Neural crest cell (in vitro differentiated cells): ENCODE measurements around the gene DLGAP4. TPM values are rescaled to one million over a fixed set of nuclear protein-coding genes. Genes with fewer than 3 reads are reported as not detected.
A peak's percentile ranks its signal among the peaks of the same experiment; 100 is the strongest.

ENCODE experiments used
- DNase-seq: peaks from one replicate; pipeline ENCODE4 v3.0.0; 2021; ENCODE audit warnings: low read depth, mixed read lengths, low spot score
- H3K27ac Mint-ChIP-seq: one replicate; pipeline ENCODE4 v1.8.0; 2021; ENCODE audit warnings: mild to moderate bottlenecking, mixed read lengths; ENCODE audit not compliant: unreplicated experiment
- H3K27me3 Mint-ChIP-seq: 2 replicates; pipeline ENCODE4 v1.8.0; 2021; ENCODE audit warnings: low read depth, mild to moderate bottlenecking, mixed read lengths
- H3K36me3 Mint-ChIP-seq: 2 replicates; pipeline ENCODE4 v1.8.0; 2021; ENCODE audit warnings: low read depth, mild to moderate bottlenecking, mixed read lengths
- H3K4me1 Mint-ChIP-seq: 2 replicates; pipeline ENCODE4 v1.8.0; 2021; ENCODE audit warnings: mixed read lengths
- H3K4me3 Mint-ChIP-seq: one replicate; pipeline ENCODE4 v1.8.0; 2021; ENCODE audit warnings: mild to moderate bottlenecking, mixed read lengths
- H3K9me3 Mint-ChIP-seq: 2 replicates; pipeline ENCODE4 v1.8.0; 2021; ENCODE audit warnings: mixed read lengths
- total RNA-seq: library from RNA; stranded (reverse); gene quantifications from 2 replicates; pipeline ENCODE4 v1.2.1, GENCODE V29; 2021
- TF ChIP-seq, protein P1 (sequence below): fragments of 200-600 bp; sonication (generic); conservative IDR thresholded peaks from 2 replicates; pipeline ENCODE4 v1.5.0; 2021; ENCODE audit warnings: antibody characterized with exemption, mild to moderate bottlenecking

Gene DLGAP4
- total RNA-seq, 1 donor from 2014 or later, result 95.6 TPM

GRCh38 chr20:36385503-36385902 lies 79.4 kb downstream of the DLGAP4 start:
- DNase-seq, result no peak
- Mint-ChIP-seq H3K9me3 (no peaks in the 10 kb centered on the region), H3K4me1 (no peaks in the 10 kb centered on the region), H3K36me3 (no peaks in the 10 kb centered on the region), H3K27ac (no peak overlapping the region), H3K4me3 (no peak overlapping the region), H3K27me3 (peaks cover 45% of the 10 kb centered on the region)
- TF ChIP-seq, protein P1, sequence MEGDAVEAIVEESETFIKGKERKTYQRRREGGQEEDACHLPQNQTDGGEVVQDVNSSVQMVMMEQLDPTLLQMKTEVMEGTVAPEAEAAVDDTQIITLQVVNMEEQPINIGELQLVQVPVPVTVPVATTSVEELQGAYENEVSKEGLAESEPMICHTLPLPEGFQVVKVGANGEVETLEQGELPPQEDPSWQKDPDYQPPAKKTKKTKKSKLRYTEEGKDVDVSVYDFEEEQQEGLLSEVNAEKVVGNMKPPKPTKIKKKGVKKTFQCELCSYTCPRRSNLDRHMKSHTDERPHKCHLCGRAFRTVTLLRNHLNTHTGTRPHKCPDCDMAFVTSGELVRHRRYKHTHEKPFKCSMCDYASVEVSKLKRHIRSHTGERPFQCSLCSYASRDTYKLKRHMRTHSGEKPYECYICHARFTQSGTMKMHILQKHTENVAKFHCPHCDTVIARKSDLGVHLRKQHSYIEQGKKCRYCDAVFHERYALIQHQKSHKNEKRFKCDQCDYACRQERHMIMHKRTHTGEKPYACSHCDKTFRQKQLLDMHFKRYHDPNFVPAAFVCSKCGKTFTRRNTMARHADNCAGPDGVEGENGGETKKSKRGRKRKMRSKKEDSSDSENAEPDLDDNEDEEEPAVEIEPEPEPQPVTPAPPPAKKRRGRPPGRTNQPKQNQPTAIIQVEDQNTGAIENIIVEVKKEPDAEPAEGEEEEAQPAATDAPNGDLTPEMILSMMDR, result no peak

- Mint-ChIP-seq H3K9me3 (no peaks in the 10 kb centered on the region), H3K27me3 (peaks cover 48% of the 10 kb centered on the region), H3K4me1 (peaks cover 3% of the 10 kb centered on the region), H3K36me3 (no peaks in the 10 kb centered on the region), H3K27ac (no peak overlapping the region), H3K4me3 (no peak overlapping the region)
- TF ChIP-seq, protein P1, result no peak
- DNase-seq, result no peak
These were observed 80.1 kb downstream of the DLGAP4 start for GRCh38 chr20:36386236-36386635.

DNA sequence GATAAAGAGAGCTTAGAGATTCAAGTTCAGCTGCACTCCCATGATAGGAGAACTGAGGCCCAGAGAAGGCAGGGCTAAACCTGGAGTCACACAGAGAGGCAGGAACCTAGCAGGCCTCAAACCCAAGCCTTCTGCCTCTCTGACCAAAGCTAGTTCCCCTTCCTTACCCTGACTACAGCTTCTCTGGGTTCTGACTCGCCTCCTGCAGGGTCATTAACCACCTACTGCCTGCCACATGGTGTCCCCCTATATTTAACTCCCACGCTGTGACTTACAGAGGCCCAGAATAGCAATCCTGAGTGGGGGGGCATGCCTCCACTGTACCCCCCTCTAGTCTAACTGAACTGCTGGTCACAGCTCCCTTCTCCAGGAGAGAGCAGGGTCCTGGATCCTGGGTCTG lies 84.1 kb downstream of the DLGAP4 start:
- H3K27me3 Mint-ChIP-seq, result peaks cover 50% of the 10 kb centered on the region
- no peak for DNase-seq
- TF ChIP-seq, protein P1, result no peak
- H3K4me3 Mint-ChIP-seq, result no peak overlapping the region
- no peaks in the 10 kb centered on the region for H3K9me3 Mint-ChIP-seq
- H3K4me1 Mint-ChIP-seq, result peaks cover 7% of the 10 kb centered on the region
- H3K27ac Mint-ChIP-seq, result no peak overlapping the region
- no peaks in the 10 kb centered on the region for H3K36me3 Mint-ChIP-seq

- H3K4me3 Mint-ChIP-seq, result no peak overlapping the region
- peaks cover 46% of the 10 kb centered on the region for H3K27me3 Mint-ChIP-seq
- peaks cover 7% of the 10 kb centered on the region for H3K4me1 Mint-ChIP-seq
- TF ChIP-seq, protein P1, result no peak
- peak overlapping the region; percentile 37 for H3K27ac Mint-ChIP-seq
- no peaks in the 10 kb centered on the region for H3K9me3 Mint-ChIP-seq
- no peaks in the 10 kb centered on the region for H3K36me3 Mint-ChIP-seq
- no peak for DNase-seq
These were observed 84.7 kb downstream of the DLGAP4 start for GRCh38 chr20:36390719-36391415.

DNA sequence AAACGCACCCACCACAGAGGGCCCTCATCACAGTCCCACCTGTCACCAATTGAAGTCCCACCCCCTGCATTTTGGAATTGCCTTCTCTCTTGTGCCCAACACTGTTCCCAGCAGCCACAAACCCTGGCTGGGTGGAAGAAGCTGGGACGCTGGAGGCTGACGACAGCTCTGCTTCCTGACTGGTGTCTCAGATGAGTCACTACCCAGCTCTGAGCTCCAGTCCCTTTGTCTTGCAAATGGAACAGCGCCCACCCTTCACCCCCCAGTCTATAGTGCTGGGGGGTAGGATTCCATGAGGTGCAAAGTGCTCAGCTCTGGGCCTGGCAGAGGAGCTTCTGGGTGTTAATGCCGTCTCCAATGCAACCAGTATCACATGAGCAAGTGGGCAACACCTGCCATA lies 85.3 kb downstream of the DLGAP4 start:
- Mint-ChIP-seq H3K4me3 (no peak overlapping the region), H3K27ac (no peak overlapping the region), H3K27me3 (peaks cover 45% of the 10 kb centered on the region), H3K4me1 (peaks cover 7% of the 10 kb centered on the region), H3K9me3 (peaks cover 3% of the 10 kb centered on the region), H3K36me3 (peaks cover 2% of the 10 kb centered on the region)
- TF ChIP-seq, protein P1, result no peak
- no peak for DNase-seq
